Measurements from ENCODE around the gene ANKIB1. TPM values are rescaled to one million over a fixed set of nuclear protein-coding genes. Genes with fewer than 3 reads are reported as not detected.

The ANKIB1 gene
- total and polyA plus RNA-seq, 2 donors from 2014 or later: 10.7 to 59.0 TPM

DNA sequence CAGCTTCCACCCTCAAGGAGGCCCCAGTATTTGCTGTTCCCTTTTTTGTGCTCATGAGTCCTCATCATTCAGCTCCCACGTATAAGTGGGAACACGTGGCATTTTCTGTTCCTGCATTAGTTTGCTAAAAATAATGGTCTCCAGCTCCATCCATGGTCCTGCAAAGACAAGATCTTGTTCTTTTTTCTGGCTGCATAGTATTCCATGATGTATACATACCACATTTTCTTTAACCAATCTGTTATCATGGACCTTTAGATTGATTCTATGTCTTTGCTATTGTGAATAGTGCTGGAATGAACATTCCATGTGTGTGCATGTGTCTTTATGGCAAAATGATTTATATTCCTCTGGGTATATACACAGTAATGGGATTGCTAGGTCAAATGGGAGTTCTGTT is 17.0 kb upstream of the ANKIB1 start:
- FAIRE-seq (no peak), DNase-seq (no peak)
- TF ChIP-seq, protein P1, sequence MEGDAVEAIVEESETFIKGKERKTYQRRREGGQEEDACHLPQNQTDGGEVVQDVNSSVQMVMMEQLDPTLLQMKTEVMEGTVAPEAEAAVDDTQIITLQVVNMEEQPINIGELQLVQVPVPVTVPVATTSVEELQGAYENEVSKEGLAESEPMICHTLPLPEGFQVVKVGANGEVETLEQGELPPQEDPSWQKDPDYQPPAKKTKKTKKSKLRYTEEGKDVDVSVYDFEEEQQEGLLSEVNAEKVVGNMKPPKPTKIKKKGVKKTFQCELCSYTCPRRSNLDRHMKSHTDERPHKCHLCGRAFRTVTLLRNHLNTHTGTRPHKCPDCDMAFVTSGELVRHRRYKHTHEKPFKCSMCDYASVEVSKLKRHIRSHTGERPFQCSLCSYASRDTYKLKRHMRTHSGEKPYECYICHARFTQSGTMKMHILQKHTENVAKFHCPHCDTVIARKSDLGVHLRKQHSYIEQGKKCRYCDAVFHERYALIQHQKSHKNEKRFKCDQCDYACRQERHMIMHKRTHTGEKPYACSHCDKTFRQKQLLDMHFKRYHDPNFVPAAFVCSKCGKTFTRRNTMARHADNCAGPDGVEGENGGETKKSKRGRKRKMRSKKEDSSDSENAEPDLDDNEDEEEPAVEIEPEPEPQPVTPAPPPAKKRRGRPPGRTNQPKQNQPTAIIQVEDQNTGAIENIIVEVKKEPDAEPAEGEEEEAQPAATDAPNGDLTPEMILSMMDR (IDR thresholded peaks at IDR 0.05; ENCODE audit: borderline replicate concordance, extremely low read depth, insufficient read depth): no peak
- Histone ChIP-seq H3K27ac (ENCODE audit: low read depth in 2 of 2, low read length in 2 of 2) (no peak overlapping the region), H3K27me3 (ENCODE audit: control insufficient read depth, insufficient read depth, low read length) (no peaks in the 10 kb centered on the region), H3K9ac (ENCODE audit: low read length in 3 of 3) (no peak overlapping the region), H3K4me3 (ENCODE audit: low read length in 3 of 3) (no peak overlapping the region), H3K36me3 (ENCODE audit: control insufficient read depth in 2 of 3, insufficient read depth in 3 of 3, low read length in 3 of 3) (peaks cover 6 to 18% (median 7%) of the 10 kb centered on the region in 3 donors), H3K4me1 (ENCODE audit: control insufficient read depth in 2 of 3, insufficient read depth in 2 of 3, low read depth in 1 of 3, low read length in 3 of 3) (no peaks in the 10 kb centered on the region), H3K9me3 (ENCODE audit: control insufficient read depth in 2 of 3, insufficient read depth in 1 of 3, low read length in 3 of 3) (no peaks in the 10 kb centered on the region)
- intact Hi-C loops (cut with DNase I): no loop called here

DNA sequence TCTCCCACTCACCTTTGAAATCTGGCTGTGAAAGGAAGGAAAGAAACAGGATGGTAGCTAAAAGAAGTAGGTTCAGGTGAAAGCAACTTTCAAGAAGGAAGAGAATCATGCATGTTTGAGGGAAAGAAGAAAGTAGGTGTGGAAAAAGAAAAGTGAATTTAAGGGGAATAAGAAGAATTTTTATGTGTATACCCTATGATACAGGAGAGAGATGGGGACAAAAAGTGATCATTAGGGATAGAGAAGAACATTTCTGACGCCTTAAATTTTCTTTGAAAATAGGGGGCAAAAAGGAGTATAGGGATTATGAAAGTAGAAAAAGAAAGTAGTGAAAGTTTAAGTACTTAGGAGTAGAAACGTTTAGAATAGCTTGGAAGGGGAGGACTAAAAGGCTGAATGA is 15.2 kb upstream of the ANKIB1 start:
- no peaks in the 10 kb centered on the region for H3K4me1 ChIP-seq (ENCODE audit: control insufficient read depth in 2 of 3, insufficient read depth in 2 of 3, low read depth in 1 of 3, low read length in 3 of 3)
- intact Hi-C loops (cut with DNase I): no loop called here
- FAIRE-seq: no peak

DNA sequence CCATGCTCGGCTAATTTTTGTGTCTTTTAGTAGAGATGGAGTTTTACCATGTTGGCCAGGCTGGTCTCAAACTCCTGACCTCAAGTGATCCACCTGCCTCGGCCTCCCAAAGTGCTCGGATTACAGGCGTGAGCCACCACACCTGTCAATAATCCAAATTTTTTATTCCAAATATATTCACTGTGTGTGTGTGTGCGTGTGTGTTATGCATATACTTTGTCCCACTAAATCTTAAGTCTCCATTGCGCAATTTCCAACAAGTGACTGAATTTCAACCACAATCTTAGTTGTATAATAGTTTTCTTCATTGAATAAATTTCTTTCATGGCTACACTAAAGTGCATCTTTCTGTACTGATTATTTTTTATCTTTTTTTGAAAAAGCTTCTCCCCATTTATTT is 2.8 kb upstream of the ANKIB1 start:
- H3K9ac ChIP-seq (ENCODE audit: low read length in 3 of 3): no peak overlapping the region
- peaks cover 0 to 10% (median 8%) of the 10 kb centered on the region in 3 donors for H3K4me1 ChIP-seq (ENCODE audit: control insufficient read depth in 2 of 3, insufficient read depth in 2 of 3, low read depth in 1 of 3, low read length in 3 of 3)
- H3K27me3 ChIP-seq (ENCODE audit: control insufficient read depth, insufficient read depth, low read length): no peaks in the 10 kb centered on the region
- intact Hi-C loops (cut with DNase I): no loop called here
- TF ChIP-seq, protein P1 (IDR thresholded peaks at IDR 0.05; ENCODE audit: borderline replicate concordance, extremely low read depth, insufficient read depth): no peak
- H3K4me3 ChIP-seq (ENCODE audit: low read length in 3 of 3): no peak overlapping the region
- H3K36me3 ChIP-seq (ENCODE audit: control insufficient read depth in 2 of 3, insufficient read depth in 3 of 3, low read length in 3 of 3): peaks cover 2 to 14% (median 12%) of the 10 kb centered on the region in 3 donors
- H3K27ac ChIP-seq (ENCODE audit: low read depth in 2 of 2, low read length in 2 of 2): no peak overlapping the region
- DNase-seq: no peak
- FAIRE-seq: no peak
- H3K9me3 ChIP-seq (ENCODE audit: control insufficient read depth in 2 of 3, insufficient read depth in 1 of 3, low read length in 3 of 3): no peaks in the 10 kb centered on the region

More for the DNA sequence above, 15.2 kb upstream of the ANKIB1 start:
- no peaks in the 10 kb centered on the region for H3K27me3 ChIP-seq (ENCODE audit: control insufficient read depth, insufficient read depth, low read length)
- DNase-seq: no peak
- H3K4me3 ChIP-seq (ENCODE audit: low read length in 3 of 3): no peak overlapping the region
- H3K9me3 ChIP-seq (ENCODE audit: control insufficient read depth in 2 of 3, insufficient read depth in 1 of 3, low read length in 3 of 3): no peaks in the 10 kb centered on the region
- TF ChIP-seq, protein P1 (IDR thresholded peaks at IDR 0.05; ENCODE audit: borderline replicate concordance, extremely low read depth, insufficient read depth): no peak
- H3K36me3 ChIP-seq (ENCODE audit: control insufficient read depth in 2 of 3, insufficient read depth in 3 of 3, low read length in 3 of 3): peaks cover 8 to 29% (median 12%) of the 10 kb centered on the region in 3 donors
- no peak overlapping the region for H3K9ac ChIP-seq (ENCODE audit: low read length in 3 of 3)
- no peak overlapping the region for H3K27ac ChIP-seq (ENCODE audit: low read depth in 2 of 2, low read length in 2 of 2)

Measured in kidney (tissue), 14 donors.